ENCODE data around the gene MCIDAS.

GRCh38 chr5:55234121-55234700 lies 7.1 kb upstream of the MCIDAS start:
- TF ChIP-seq, protein P1, sequence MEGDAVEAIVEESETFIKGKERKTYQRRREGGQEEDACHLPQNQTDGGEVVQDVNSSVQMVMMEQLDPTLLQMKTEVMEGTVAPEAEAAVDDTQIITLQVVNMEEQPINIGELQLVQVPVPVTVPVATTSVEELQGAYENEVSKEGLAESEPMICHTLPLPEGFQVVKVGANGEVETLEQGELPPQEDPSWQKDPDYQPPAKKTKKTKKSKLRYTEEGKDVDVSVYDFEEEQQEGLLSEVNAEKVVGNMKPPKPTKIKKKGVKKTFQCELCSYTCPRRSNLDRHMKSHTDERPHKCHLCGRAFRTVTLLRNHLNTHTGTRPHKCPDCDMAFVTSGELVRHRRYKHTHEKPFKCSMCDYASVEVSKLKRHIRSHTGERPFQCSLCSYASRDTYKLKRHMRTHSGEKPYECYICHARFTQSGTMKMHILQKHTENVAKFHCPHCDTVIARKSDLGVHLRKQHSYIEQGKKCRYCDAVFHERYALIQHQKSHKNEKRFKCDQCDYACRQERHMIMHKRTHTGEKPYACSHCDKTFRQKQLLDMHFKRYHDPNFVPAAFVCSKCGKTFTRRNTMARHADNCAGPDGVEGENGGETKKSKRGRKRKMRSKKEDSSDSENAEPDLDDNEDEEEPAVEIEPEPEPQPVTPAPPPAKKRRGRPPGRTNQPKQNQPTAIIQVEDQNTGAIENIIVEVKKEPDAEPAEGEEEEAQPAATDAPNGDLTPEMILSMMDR (IDR thresholded peaks at IDR 0.05 in 4 of 5, conservative IDR thresholded peaks at IDR 0.05 in 1 of 5) = no peak
- TF ChIP-seq POLR2A (IDR thresholded peaks at IDR 0.05) = no peak
